Activated CD8-positive, alpha-beta memory T cell treated with anti-CD3 and anti-CD28 coated beads for 1 hour (primary cell): ENCODE measurements around the gene BNIP1.
"Not testable (repeated sequence)": the region's sequence is repeated elsewhere in the genome, so short reads cannot be mapped to it uniquely, and the experiment has no call there.

Experiments used
- DNase-seq, 2 donors: peaks; one replicate each; pipeline ENCODE4 v3.0.0-alpha.2; 2020; ENCODE audit warnings: low read depth in 1 of 2; ENCODE audit errors: extremely low read depth in 1 of 2

The BNIP1 gene

GRCh38 chr5:173144200-173145176, at the start of gene BNIP1:
BNIP1 (plus strand) TSS chr5:173144531; CDS start chr5:173144546, 15 bp downstream.
- peak; percentile 87 to 97 for DNase-seq

- no peak for DNase-seq
Observed at GRCh38 chr5:173098787-173099186, 45.5 kb upstream of the BNIP1 start.

- no peak for DNase-seq
Observed at GRCh38 chr5:173099461-173099860, 44.9 kb upstream of the BNIP1 start.

- DNase-seq: no peak
Observed at GRCh38 chr5:173101245-173101644, 43.1 kb upstream of the BNIP1 start.

- DNase-seq: no peak
Observed at GRCh38 chr5:173103411-173103810, 40.9 kb upstream of the BNIP1 start.

GRCh38 chr5:173108914-173109313, 35.4 kb upstream of the BNIP1 start:
- DNase-seq: no peak

- no peak for DNase-seq
Observed at GRCh38 chr5:173114536-173114935, 29.8 kb upstream of the BNIP1 start.

GRCh38 chr5:173119719-173120118, 24.6 kb upstream of the BNIP1 start:
- DNase-seq: no peak

- DNase-seq: no peak
Observed at GRCh38 chr5:173123416-173123815, 20.9 kb upstream of the BNIP1 start.

- not testable (repeated sequence) for DNase-seq
Observed at GRCh38 chr5:173132166-173132565, 12.2 kb upstream of the BNIP1 start.

GRCh38 chr5:173138707-173139106, 5.6 kb upstream of the BNIP1 start:
- DNase-seq: no peak

- no peak for DNase-seq
Observed at GRCh38 chr5:173139631-173140030, 4.7 kb upstream of the BNIP1 start.

- no peak for DNase-seq
Observed at GRCh38 chr5:173140769-173141168, 3.6 kb upstream of the BNIP1 start.

GRCh38 chr5:173143567-173143966, 764 bp upstream of the BNIP1 start:
- no peak for DNase-seq

- DNase-seq: no peak
Observed at GRCh38 chr5:173148354-173148753, 4.0 kb downstream of the BNIP1 start.

- no peak for DNase-seq
Observed at GRCh38 chr5:173152547-173152946, 8.2 kb downstream of the BNIP1 start.

- no peak for DNase-seq
Observed at GRCh38 chr5:173153842-173154241, 9.5 kb downstream of the BNIP1 start.

- DNase-seq: not testable (repeated sequence)
Observed at GRCh38 chr5:173154619-173155018, 10.3 kb downstream of the BNIP1 start.

GRCh38 chr5:173155912-173156311, 11.6 kb downstream of the BNIP1 start:
- no peak for DNase-seq

- DNase-seq: no peak
Observed at GRCh38 chr5:173158366-173158765, 14.0 kb downstream of the BNIP1 start.

- DNase-seq: no peak
Observed at GRCh38 chr5:173159256-173159655, 14.9 kb downstream of the BNIP1 start.

GRCh38 chr5:173161148-173161547, 16.8 kb downstream of the BNIP1 start:
- DNase-seq: no peak
